IMR-90 (cell line): ENCODE results near the gene FNDC11. TPM values are rescaled to one million over a fixed set of nuclear protein-coding genes. Genes with fewer than 3 reads are reported as not detected.

ENCODE experiments used
- BHLHE40 ChIP-seq: fragments of 150-350 bp; IDR thresholded peaks from 2 replicates; pipeline ENCODE4 v1.6.1; 2016; ENCODE audit warnings: mild to moderate bottlenecking, low read depth, low read length
- CHD1 ChIP-seq: IDR thresholded peaks from 2 replicates; pipeline ENCODE4 v1.6.1; 2012; ENCODE audit warnings: low read depth, low read length, improper control_type of control experiment
- CTCF ChIP-seq: conservative IDR thresholded peaks from 2 replicates; pipeline ENCODE4 v1.5.1; 2012; ENCODE audit warnings: mild to moderate bottlenecking, low read depth, low read length, improper control_type of control experiment
- MAZ ChIP-seq: IDR thresholded peaks from 2 replicates; pipeline ENCODE4 v1.6.1; 2012; ENCODE audit warnings: low read depth, mild to moderate bottlenecking, low read length, improper control_type of control experiment, moderate library complexity, borderline replicate concordance
- polyA plus RNA-seq, 3 experiments: library from polyadenylated mRNA; depleted of rRNA; stranded (reverse); fragments of >200 nt; gene quantifications; 2 replicates each; pipeline ENCODE4 v1.2.3, GENCODE V29; 2012; ENCODE audit warnings: low replicate concordance in 1 of 3
- total RNA-seq: library from RNA; depleted of rRNA; stranded (reverse); fragments of >200 nt; gene quantifications from 2 replicates; pipeline ENCODE4 v1.2.3, GENCODE V29; 2012

Gene FNDC11
- total and polyA plus RNA-seq, 2 of the 4 experiments (the other 2 are of a cell fraction) = 0.36 to 1.0 TPM

- TF ChIP-seq CTCF = no peak
- no peak for TF ChIP-seq MAZ
- TF ChIP-seq BHLHE40 = no peak
- TF ChIP-seq CHD1 = no peak
Measured at GRCh38 chr20:63536997-63537524, 16.9 kb upstream of the FNDC11 start, which contains the start of gene PTK6 (continued).
